ENCODE results near the gene GRIN1.

GRIN1 gene

DNA sequence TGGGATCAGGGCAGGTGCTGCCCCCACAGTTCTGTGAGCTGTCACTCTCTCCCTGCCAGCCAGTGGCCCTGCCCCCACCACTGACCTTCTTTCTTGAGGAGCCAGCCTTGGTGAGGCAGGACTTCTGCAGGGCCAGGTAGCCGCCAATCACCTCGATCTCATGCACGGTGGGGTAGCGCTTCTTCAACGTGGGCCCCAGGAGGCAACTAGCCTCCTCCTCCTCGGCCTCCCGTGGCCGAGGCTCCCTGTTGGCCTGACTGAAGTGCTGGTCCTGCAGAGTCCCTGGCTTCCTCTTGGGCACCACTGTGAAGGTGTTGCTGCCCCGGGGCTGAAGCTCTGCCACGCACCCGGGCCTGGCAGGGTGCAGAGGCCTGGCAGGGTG is 59.9 kb downstream of the GRIN1 start:
- no peak for DNase-seq (ENCODE audit: insufficient read length, low spot score)
- FAIRE-seq, result no peak
- TF ChIP-seq POU2F2 (IDR thresholded peaks at IDR 0.05; ENCODE audit: low read depth, low read length) (no peak), POLR2AphosphoS5 (IDR thresholded peaks at IDR 0.05; ENCODE audit: low read depth, low read length) (no peak), POLR2A (IDR thresholded peaks at IDR 0.05; ENCODE audit: low read depth, low read length) (no peak), PAX5 (IDR thresholded peaks at IDR 0.05; ENCODE audit: insufficient read depth, low read length, severe bottlenecking) (no peak), SPI1 (IDR thresholded peaks at IDR 0.05; ENCODE audit: low read depth, low read length) (no peak), TAF1 (IDR thresholded peaks at IDR 0.05; ENCODE audit: low read depth, low read length) (no peak)

DNA sequence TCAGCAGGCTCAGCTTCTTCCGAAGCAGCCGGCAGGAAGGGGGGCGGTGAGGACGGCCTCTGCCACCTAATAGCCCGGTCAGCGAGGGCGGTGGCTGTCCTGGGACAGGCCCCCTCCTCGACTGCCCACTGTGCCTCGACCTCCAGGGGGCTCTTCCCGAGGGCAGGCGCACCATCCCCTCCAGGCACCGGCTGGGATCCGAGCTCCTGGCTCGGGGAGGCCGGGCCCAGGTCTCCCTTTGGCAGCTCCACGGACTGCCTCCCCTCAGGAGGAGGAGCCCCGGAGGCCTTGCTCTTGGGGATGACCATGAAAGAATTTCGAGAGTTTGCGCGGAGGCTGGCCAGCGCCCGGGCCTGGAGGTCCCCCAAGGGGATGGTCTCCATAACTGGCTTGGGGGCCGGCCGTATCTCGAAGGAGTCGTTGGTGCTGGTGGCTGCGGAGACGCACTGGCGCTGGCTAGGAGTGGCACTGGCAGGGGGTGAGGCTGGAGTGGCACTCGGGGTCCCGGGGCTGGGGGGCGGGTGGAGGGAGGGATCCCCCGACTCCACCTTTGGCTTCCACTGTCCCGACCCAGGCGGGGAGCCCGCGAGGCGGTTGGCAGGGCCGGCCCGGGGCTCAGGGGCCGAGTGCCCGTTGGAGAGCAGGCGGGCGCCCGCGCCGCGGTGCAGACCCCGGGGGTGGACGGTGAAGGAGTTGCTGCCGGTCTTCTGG is 60.6 kb downstream of the GRIN1 start:
- DNase-seq (ENCODE audit: insufficient read length, low spot score) (no peak), FAIRE-seq (no peak)
- TF ChIP-seq PAX5 (IDR thresholded peaks at IDR 0.05; ENCODE audit: insufficient read depth, low read length, severe bottlenecking) (no peak), POLR2AphosphoS5 (IDR thresholded peaks at IDR 0.05; ENCODE audit: low read depth, low read length) (no peak), TAF1 (IDR thresholded peaks at IDR 0.05; ENCODE audit: low read depth, low read length) (no peak), SPI1 (IDR thresholded peaks at IDR 0.05; ENCODE audit: low read depth, low read length) (no peak), POU2F2 (IDR thresholded peaks at IDR 0.05; ENCODE audit: low read depth, low read length) (no peak)

DNA sequence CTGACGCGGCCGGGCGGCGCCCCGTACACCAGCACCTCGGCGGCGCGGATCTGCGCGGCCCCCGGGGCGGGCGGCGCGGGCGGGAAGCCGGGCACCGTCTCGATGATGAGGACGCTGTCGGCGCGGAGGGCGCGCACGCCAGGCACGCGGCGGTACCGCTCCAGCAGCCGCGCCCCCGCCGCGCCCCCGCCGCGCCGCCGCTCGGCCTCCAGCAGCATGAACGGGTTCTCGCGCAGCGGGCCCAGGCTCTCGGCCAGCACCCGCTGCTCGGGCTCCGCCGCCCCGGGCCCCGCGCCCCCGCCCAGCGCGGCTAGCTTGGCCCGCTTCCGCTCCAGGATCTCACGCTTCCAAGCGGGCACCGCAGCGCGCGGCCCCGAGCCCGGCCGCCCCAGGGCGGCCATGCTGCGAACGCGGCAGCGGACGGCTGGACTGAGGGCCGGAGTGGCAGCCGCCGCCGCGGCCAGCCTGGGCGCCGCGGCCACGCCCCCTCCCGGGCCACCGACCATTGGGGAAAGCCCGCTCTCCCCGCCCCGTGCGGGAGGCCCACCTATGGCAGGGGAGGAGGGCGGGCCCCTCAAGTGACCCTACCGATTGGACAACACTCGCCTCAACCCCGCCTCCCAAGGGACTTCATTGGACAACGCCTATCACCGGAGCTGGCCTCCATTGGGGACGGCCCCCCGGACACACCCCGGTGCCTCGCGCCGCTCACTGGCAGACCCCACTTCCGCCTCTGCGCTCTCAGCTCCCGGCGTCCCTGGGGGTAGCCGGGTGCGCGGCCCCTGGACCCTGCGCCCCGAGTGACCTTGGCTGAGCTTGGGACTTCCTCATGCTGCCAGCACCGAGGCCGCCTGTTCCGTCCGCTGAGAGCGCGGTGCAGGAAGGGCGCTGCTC is 61.6 kb downstream of the GRIN1 start, which contains the start of gene TPRN:
Gene TPRN (minus strand): TSS at position 431 of the 894 bp plus-strand sequence. CDS start 30 bp downstream, at position 401.
- FAIRE-seq, result peak; percentile 99
- DNase-seq (ENCODE audit: insufficient read length, low spot score), result peak; percentile 100
- TF ChIP-seq POLR2AphosphoS5 (IDR thresholded peaks at IDR 0.05; ENCODE audit: low read depth, low read length) (peak; percentile 70; the same call in 1 of the 2 replicates), PAX5 (IDR thresholded peaks at IDR 0.05; ENCODE audit: insufficient read depth, low read length, severe bottlenecking) (peak; percentile 91), SPI1 (IDR thresholded peaks at IDR 0.05; ENCODE audit: low read depth, low read length) (peak; percentile 63), POLR2A (IDR thresholded peaks at IDR 0.05; ENCODE audit: low read depth, low read length) (peak; percentile 80), TAF1 (IDR thresholded peaks at IDR 0.05; ENCODE audit: low read depth, low read length) (peak; percentile 88), POU2F2 (IDR thresholded peaks at IDR 0.05; ENCODE audit: low read depth, low read length) (no peak)

DNA sequence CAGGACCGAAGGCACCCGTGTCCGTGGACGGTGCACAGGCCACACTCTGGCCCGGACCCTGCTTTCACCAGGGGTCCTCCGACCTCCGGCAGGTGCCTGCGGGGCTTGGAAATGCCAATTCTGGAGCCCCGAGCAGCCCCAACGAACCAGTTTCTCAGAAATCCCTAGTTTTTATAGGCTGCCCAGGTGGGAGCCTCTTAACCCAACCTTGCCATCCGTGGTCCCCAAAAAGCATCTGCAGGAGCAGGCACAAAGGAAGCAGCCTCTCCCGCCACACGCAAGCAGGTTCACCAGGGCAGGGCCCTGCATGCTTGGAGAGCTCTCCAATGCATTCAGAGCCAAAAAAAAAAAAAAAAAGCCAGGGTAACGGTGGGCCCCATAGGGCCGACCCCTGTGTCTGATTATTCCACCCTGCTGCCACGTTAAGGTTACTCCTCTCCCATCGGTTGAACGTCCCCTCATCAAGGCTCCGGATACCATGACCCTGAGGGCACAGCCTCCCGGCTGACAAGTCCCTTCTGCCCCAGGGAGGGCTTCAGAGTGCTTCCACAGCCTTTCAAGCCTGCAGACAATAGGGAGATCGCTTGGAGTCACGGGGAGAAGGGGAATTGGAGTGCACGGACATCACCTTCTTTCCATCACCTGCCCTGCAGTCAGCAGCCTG is 62.4 kb downstream of the GRIN1 start:
- no peak for FAIRE-seq
- 0 out of 2 replicates have a peak, but pooled peaks have one; percentile 9 for TF ChIP-seq POU2F2 (IDR thresholded peaks at IDR 0.05; ENCODE audit: low read depth, low read length)
- TF ChIP-seq POLR2A (IDR thresholded peaks at IDR 0.05; ENCODE audit: low read depth, low read length), result peak; percentile 30; the same call in 1 of the 2 replicates
- no peak for TF ChIP-seq SPI1 (IDR thresholded peaks at IDR 0.05; ENCODE audit: low read depth, low read length)

DNA sequence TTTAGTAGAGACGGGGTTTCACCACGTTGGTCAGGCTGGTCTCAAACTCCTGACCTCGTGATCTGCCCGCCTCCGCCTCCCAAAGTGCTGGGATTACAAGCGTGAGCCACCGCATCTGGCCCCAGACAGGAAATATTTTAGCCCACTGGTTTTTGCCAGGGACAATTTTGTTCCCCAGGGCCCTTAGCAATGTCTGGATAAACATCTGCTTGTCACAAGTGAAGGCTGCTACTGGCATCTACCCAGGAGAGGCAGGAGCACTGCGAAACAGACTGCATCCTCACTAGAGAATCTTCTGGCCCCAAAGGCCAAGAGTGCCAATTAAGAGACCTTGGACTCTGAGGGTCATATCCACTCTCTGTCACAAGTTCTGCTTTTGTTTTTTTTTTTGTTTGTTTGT is 64.0 kb downstream of the GRIN1 start:
- FAIRE-seq, result no peak
- DNase-seq (ENCODE audit: insufficient read length, low spot score), result no peak
- TF ChIP-seq POLR2A (IDR thresholded peaks at IDR 0.05; ENCODE audit: low read depth, low read length) (no peak), POU2F2 (IDR thresholded peaks at IDR 0.05; ENCODE audit: low read depth, low read length) (no peak), SPI1 (IDR thresholded peaks at IDR 0.05; ENCODE audit: low read depth, low read length) (no peak), PAX5 (IDR thresholded peaks at IDR 0.05; ENCODE audit: insufficient read depth, low read length, severe bottlenecking) (no peak), POLR2AphosphoS5 (IDR thresholded peaks at IDR 0.05; ENCODE audit: low read depth, low read length) (no peak), TAF1 (IDR thresholded peaks at IDR 0.05; ENCODE audit: low read depth, low read length) (no peak)

More for the DNA sequence above, 62.4 kb downstream of the GRIN1 start:
- DNase-seq (ENCODE audit: insufficient read length, low spot score), result no peak

DNA sequence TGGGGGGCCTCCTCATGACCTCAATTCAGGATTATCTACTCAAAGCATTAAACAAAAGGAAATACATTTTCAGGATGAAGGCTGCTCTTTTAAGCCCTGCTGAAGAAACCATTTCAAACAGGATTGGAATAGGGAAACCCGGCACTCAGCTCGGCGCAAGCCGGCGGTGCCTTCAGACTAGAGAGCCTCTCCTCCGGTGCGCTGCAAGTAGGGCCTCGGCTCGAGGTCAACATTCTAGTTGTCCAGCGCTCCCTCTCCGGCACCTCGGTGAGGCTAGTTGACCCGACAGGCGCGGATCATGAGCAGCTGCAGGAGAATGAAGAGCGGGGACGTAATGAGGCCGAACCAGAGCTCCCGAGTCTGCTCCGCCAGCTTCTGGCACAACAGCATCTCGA is 65.8 kb downstream of the GRIN1 start:
- TF ChIP-seq PAX5 (IDR thresholded peaks at IDR 0.05; ENCODE audit: insufficient read depth, low read length, severe bottlenecking), result no peak
- DNase-seq (ENCODE audit: insufficient read length, low spot score) (no peak), FAIRE-seq (no peak)

DNA sequence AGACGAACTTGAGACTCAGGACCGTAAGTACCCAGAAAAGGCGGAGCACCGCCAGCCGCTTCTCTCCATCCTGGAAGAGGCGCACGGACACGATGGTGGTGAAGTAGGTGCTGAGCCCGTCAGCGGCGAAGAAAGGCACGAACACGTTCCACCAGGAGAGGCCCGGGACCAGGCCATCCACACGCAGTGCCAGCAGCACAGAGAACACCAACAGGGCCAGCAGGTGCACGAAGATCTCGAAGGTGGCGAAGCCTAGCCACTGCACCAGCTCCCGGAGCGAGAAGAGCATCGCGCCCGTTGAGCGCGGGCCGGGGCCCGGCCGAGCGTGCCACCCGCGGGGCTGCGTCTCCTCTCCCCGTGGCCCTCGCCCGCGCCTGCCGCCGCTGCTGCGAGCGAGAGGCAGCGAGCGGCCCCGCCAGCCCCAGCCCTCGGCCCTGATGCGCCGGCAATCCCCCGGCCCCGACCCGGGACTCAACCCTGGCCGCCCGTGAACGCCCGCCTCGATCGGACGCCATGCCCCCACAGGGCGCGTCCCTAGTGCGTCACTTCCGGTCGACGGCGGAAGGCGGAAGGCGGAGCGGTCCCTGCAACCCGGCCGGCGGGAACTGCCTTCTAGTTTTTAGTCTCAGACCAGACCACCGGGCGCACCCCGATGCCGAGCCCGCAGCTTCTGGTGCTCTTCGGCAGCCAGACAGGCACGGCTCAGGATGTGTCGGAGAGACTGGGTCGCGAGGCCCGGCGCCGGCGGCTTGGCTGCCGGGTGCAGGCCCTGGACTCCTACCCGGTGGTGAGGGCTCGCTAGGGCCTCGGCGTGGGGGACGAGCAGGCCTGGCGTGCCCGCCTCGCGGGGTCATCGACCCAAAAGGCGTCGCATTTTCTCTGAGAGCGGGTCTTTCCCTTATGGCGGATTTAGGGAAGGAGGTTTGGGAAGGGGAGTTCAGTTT is 66.4 kb downstream of the GRIN1 start, which contains the start of the genes NDOR1 and TMEM203:
Gene NDOR1 (plus strand): TSS at position 575 of the 944 bp plus-strand sequence. CDS start 78 bp downstream, at position 653.
Gene TMEM203 (minus strand): TSS at position 523 of the 944 bp plus-strand sequence. CDS start 234 bp downstream, at position 289.
- no peak for TF ChIP-seq SPI1 (IDR thresholded peaks at IDR 0.05; ENCODE audit: low read depth, low read length)
- peak; percentile 64 for TF ChIP-seq TAF1 (IDR thresholded peaks at IDR 0.05; ENCODE audit: low read depth, low read length)
- peak; percentile 7 for TF ChIP-seq PAX5 (IDR thresholded peaks at IDR 0.05; ENCODE audit: insufficient read depth, low read length, severe bottlenecking)
- peak; percentile 49; the same call in 1 of the 2 replicates for TF ChIP-seq POLR2AphosphoS5 (IDR thresholded peaks at IDR 0.05; ENCODE audit: low read depth, low read length)
- peak; percentile 84 for TF ChIP-seq POLR2A (IDR thresholded peaks at IDR 0.05; ENCODE audit: low read depth, low read length)
- TF ChIP-seq POU2F2 (IDR thresholded peaks at IDR 0.05; ENCODE audit: low read depth, low read length), result peak; percentile 74; the same call in 1 of the 2 replicates
- FAIRE-seq (peak; percentile 95), DNase-seq (ENCODE audit: insufficient read length, low spot score) (peak; percentile 100)

DNA sequence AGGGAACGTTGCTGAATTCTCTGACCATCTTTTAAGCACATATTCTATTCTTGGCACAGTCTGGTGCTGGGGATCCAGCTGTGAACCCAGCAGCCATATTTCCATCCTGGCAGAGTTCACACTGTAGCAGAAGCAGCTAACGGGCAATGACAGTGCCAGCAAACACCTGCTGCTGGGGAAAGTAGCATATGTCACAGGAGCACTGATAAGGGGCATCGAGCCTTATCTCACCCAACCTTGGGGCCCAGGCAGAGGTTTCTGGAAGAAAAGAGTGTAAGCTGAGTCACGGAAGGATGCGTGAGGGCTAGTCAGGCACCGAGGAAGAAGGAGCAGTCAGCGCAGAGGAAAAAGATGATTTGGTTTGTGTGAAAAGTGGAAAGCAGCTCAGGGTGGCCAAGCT is 67.6 kb downstream of the GRIN1 start:
- FAIRE-seq (no peak), DNase-seq (ENCODE audit: insufficient read length, low spot score) (no peak)
- no peak for TF ChIP-seq PAX5 (IDR thresholded peaks at IDR 0.05; ENCODE audit: insufficient read depth, low read length, severe bottlenecking)
- TF ChIP-seq POLR2AphosphoS5 (IDR thresholded peaks at IDR 0.05; ENCODE audit: low read depth, low read length), result no peak
- TF ChIP-seq SPI1 (IDR thresholded peaks at IDR 0.05; ENCODE audit: low read depth, low read length), result no peak
- TF ChIP-seq TAF1 (IDR thresholded peaks at IDR 0.05; ENCODE audit: low read depth, low read length), result no peak
- no peak for TF ChIP-seq POLR2A (IDR thresholded peaks at IDR 0.05; ENCODE audit: low read depth, low read length)
- TF ChIP-seq POU2F2 (IDR thresholded peaks at IDR 0.05; ENCODE audit: low read depth, low read length), result no peak
